C4-2B (cell line): ENCODE data around the gene CDH20.

Source experiments
- CTCF ChIP-seq: fragments of 450-650 bp; conservative IDR thresholded peaks from 2 replicates; pipeline ENCODE4 v1.5.1; 2017; ENCODE audit warnings: mild to moderate bottlenecking
- ZFX ChIP-seq: fragments of 450-650 bp; IDR thresholded peaks from 2 replicates; pipeline ENCODE4 v1.6.1; 2017

GRCh38 chr18:61543518-61543917 lies 210.3 kb downstream of the CDH20 start:
- TF ChIP-seq CTCF (no peak), ZFX (no peak)
